Measurements from ENCODE around the gene WSB1.
"Not testable (repeated sequence)": the region's sequence is repeated elsewhere in the genome, so short reads cannot be mapped to it uniquely, and the experiment has no call there.

The WSB1 gene

GRCh38 chr17:27326051-27326450 is 32.1 kb downstream of the WSB1 start:
- in situ Hi-C loops (cut with HindIII; ENCODE audit: low pct_ligation_motif_present, low sequenced_read_pairs): loop anchor here (25.0 kb wide), 1 partner anchor 89 kb away; no protein-coding TSS in a partner anchor
- no peaks in the 10 kb centered on the region for H3K27me3 ChIP-seq (replicated peaks)
- no peaks in the 10 kb centered on the region for H3K36me3 ChIP-seq (replicated peaks)
- no peak for TF ChIP-seq CTCF (IDR thresholded peaks at IDR 0.05; ENCODE audit: low read depth, low read length, missing control alignments)
- H3K4me3 ChIP-seq (ENCODE audit: low read depth, low read length): no peak overlapping the region
- DNase-seq: no peak
- no peak overlapping the region for H3K27ac ChIP-seq

GRCh38 chr17:27326585-27326984 is 32.7 kb downstream of the WSB1 start:
- DNase-seq: no peak
- TF ChIP-seq CTCF (IDR thresholded peaks at IDR 0.05; ENCODE audit: low read depth, low read length, missing control alignments): no peak
- Histone ChIP-seq H3K36me3 (replicated peaks) (no peaks in the 10 kb centered on the region), H3K27ac (no peak overlapping the region), H3K4me3 (ENCODE audit: low read depth, low read length) (no peak overlapping the region), H3K27me3 (replicated peaks) (no peaks in the 10 kb centered on the region)
- in situ Hi-C loops (cut with HindIII; ENCODE audit: low pct_ligation_motif_present, low sequenced_read_pairs): loop anchor here (25.0 kb wide), 1 partner anchor 89 kb away; no protein-coding TSS in a partner anchor

GRCh38 chr17:27327397-27327796 is 33.5 kb downstream of the WSB1 start:
- TF ChIP-seq CTCF (IDR thresholded peaks at IDR 0.05; ENCODE audit: low read depth, low read length, missing control alignments): no peak
- H3K27ac ChIP-seq: no peak overlapping the region
- H3K4me3 ChIP-seq (ENCODE audit: low read depth, low read length): no peak overlapping the region
- in situ Hi-C loops (cut with HindIII; ENCODE audit: low pct_ligation_motif_present, low sequenced_read_pairs): loop anchor here (25.0 kb wide), 1 partner anchor 90 kb away; no protein-coding TSS in a partner anchor
- no peaks in the 10 kb centered on the region for H3K36me3 ChIP-seq (replicated peaks)
- no peak for DNase-seq
- no peaks in the 10 kb centered on the region for H3K27me3 ChIP-seq (replicated peaks)

- DNase-seq: no peak
- in situ Hi-C loops (cut with HindIII; ENCODE audit: low pct_ligation_motif_present, low sequenced_read_pairs): loop anchor here (25.0 kb wide), 1 partner anchor 91 kb away; no protein-coding TSS in a partner anchor
- no peak overlapping the region for H3K27ac ChIP-seq
- no peak for TF ChIP-seq CTCF (IDR thresholded peaks at IDR 0.05; ENCODE audit: low read depth, low read length, missing control alignments)
- H3K4me3 ChIP-seq (ENCODE audit: low read depth, low read length): no peak overlapping the region
- no peaks in the 10 kb centered on the region for H3K36me3 ChIP-seq (replicated peaks)
- no peaks in the 10 kb centered on the region for H3K27me3 ChIP-seq (replicated peaks)
Measured at GRCh38 chr17:27327871-27328270, 34.0 kb downstream of the WSB1 start.

GRCh38 chr17:27328686-27329085 is 34.8 kb downstream of the WSB1 start:
- not testable (repeated sequence) for H3K36me3 ChIP-seq (replicated peaks); H3K4me3 ChIP-seq (ENCODE audit: low read depth, low read length); H3K27me3 ChIP-seq (replicated peaks); DNase-seq; H3K27ac ChIP-seq
- in situ Hi-C loops (cut with HindIII; ENCODE audit: low pct_ligation_motif_present, low sequenced_read_pairs): loop anchor here (25.0 kb wide), 1 partner anchor 91 kb away; no protein-coding TSS in a partner anchor

GRCh38 chr17:27329146-27329805 is 35.4 kb downstream of the WSB1 start:
- no peak overlapping the region for H3K27ac ChIP-seq
- in situ Hi-C loops (cut with HindIII; ENCODE audit: low pct_ligation_motif_present, low sequenced_read_pairs): loop anchor here (25.0 kb wide), 1 partner anchor 92 kb away; no protein-coding TSS in a partner anchor
- H3K27me3 ChIP-seq (replicated peaks): no peaks in the 10 kb centered on the region
- no peak overlapping the region for H3K4me3 ChIP-seq (ENCODE audit: low read depth, low read length)
- H3K36me3 ChIP-seq (replicated peaks): no peaks in the 10 kb centered on the region
- DNase-seq: no peak
- TF ChIP-seq CTCF (IDR thresholded peaks at IDR 0.05; ENCODE audit: low read depth, low read length, missing control alignments): no peak
